ENCODE data around the gene KRTAP9-6. TPM values are rescaled to one million over a fixed set of nuclear protein-coding genes. Genes with fewer than 3 reads are reported as not detected.
"Not testable (repeated sequence)": the region's sequence is repeated elsewhere in the genome, so short reads cannot be mapped to it uniquely, and the experiment has no call there.

Gene KRTAP9-6, protein sequence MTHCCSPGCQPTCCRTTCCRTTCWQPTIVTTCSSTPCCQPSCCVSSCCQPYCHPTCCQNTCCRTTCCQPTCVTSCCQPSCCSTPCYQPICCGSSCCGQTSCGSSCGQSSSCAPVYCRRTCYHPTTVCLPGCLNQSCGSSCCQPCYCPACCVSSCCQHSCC
- total RNA-seq, result not detected

DNA sequence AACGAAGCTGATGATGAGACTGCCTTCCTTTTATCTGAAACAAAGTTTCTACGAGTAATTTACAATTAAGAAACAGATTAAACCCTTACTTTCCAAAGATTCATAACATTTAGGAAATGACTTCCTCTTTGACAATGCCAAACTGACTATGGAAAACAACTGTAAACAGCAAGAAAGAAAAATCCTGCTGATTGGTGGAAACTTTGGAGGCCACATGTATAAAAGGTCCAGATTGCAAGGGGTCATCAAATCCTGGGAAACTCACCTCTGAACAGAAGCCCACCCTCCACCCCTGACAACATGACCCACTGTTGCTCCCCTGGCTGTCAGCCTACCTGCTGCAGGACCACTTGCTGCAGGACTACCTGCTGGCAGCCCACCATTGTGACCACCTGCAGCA is at the start of gene KRTAP9-6:
Gene KRTAP9-6 (plus strand): TSS at position 301 of the 400 bp plus-strand sequence. CDS start 0 bp downstream, at position 301.
- DNase-seq (ENCODE audit: low spot score in 2 of 2), result no peak
- 50 to 60% methylated on average over 2 of the region's 2 CpGs for WGBS, 2 donors
- Histone ChIP-seq H3K36me3 (no peaks in the 10 kb centered on the region), H3K27me3 (no peaks in the 10 kb centered on the region), H3K9me3 (no peaks in the 10 kb centered on the region), H3K4me3 (no peak within 1 kb of the TSS), H3K4me1 (no peaks in the 10 kb centered on the region), H3K27ac (no peak within 1 kb of the TSS)
- TF ChIP-seq POLR2A (IDR thresholded peaks at IDR 0.05), result no peak
- TF ChIP-seq, protein P1, sequence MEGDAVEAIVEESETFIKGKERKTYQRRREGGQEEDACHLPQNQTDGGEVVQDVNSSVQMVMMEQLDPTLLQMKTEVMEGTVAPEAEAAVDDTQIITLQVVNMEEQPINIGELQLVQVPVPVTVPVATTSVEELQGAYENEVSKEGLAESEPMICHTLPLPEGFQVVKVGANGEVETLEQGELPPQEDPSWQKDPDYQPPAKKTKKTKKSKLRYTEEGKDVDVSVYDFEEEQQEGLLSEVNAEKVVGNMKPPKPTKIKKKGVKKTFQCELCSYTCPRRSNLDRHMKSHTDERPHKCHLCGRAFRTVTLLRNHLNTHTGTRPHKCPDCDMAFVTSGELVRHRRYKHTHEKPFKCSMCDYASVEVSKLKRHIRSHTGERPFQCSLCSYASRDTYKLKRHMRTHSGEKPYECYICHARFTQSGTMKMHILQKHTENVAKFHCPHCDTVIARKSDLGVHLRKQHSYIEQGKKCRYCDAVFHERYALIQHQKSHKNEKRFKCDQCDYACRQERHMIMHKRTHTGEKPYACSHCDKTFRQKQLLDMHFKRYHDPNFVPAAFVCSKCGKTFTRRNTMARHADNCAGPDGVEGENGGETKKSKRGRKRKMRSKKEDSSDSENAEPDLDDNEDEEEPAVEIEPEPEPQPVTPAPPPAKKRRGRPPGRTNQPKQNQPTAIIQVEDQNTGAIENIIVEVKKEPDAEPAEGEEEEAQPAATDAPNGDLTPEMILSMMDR (IDR thresholded peaks at IDR 0.05), result no peak
- TF ChIP-seq EP300 (IDR thresholded peaks at IDR 0.05), result no peak

DNA sequence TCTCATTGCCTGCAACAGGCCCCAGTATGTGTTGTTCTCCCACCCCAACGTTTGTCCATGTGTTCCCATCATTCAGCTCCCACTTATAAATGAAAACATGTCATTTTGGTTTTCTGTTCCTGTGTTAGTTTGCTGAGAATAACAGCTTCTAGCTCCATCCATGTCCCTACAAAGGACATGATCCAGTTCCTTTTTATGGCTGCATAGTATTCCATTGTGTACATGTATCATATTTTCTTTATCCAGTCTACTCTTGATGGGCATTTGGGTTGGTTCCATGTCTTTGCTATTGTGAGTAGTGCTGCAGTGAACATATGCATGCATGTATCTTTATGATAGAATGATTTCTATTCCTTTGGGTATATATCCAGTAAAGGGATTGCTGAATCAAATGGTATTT is 49.5 kb upstream of the KRTAP9-6 start:
- no peak for DNase-seq (ENCODE audit: low spot score in 2 of 2)
- no peak overlapping the region for H3K27ac ChIP-seq
- H3K4me1 ChIP-seq, result no peaks in the 10 kb centered on the region
- no peaks in the 10 kb centered on the region for H3K9me3 ChIP-seq
- no peaks in the 10 kb centered on the region for H3K27me3 ChIP-seq
- WGBS, 2 donors, result 68 to 90% methylated on average over 1 of the region's 1 CpG
- no peak overlapping the region for H3K4me3 ChIP-seq
- TF ChIP-seq POLR2A (IDR thresholded peaks at IDR 0.05) (no peak), EP300 (IDR thresholded peaks at IDR 0.05) (no peak)
- TF ChIP-seq, protein P1 (IDR thresholded peaks at IDR 0.05), result no peak
- no peaks in the 10 kb centered on the region for H3K36me3 ChIP-seq

DNA sequence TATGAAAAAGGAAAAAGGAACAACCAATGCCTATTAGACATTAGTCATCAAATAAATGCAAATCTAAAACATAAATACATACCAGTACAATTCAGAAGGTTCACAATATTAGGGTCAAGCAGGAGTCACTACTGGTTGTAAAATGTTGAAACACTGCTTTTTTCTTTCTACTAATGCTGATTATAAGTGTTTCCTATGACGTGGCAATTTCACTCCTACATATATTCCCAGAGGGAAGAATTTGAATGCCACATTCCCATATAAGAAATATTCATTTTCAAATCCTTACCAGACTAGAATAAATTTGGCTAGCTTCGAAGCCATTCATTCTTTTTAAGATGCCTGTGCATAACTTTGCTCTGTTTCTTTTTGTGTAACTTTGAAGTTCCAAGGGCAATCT is 41.4 kb upstream of the KRTAP9-6 start:
- TF ChIP-seq POLR2A (IDR thresholded peaks at IDR 0.05) (no peak), EP300 (IDR thresholded peaks at IDR 0.05) (no peak)
- TF ChIP-seq, protein P1 (IDR thresholded peaks at IDR 0.05), result no peak
- 40 to 45% methylated on average over 2 of the region's 2 CpGs for WGBS, 2 donors
- Histone ChIP-seq H3K27ac (no peak overlapping the region), H3K36me3 (no peaks in the 10 kb centered on the region), H3K4me1 (no peaks in the 10 kb centered on the region), H3K4me3 (no peak overlapping the region), H3K27me3 (no peaks in the 10 kb centered on the region), H3K9me3 (no peaks in the 10 kb centered on the region)
- no peak for DNase-seq (ENCODE audit: low spot score in 2 of 2)

DNA sequence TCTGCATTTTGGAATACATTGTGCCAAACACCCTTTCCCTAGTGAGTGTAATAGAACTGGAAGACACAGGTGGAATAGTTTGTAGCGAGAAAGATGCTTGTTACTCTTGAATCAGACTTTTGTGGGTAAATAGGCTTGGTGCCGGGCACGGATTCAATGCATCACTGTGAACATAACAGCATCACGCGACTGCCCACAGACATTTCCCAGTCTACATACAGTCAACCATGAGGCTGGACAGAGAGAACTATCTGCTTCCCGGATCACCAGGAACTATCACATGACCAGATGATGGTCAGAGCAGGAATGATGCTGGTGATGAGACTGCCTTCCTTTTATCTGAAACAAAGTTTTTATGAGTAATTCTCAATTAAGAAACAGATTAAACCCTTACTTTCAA is 39.1 kb upstream of the KRTAP9-6 start:
- H3K36me3 ChIP-seq, result no peaks in the 10 kb centered on the region
- H3K4me3 ChIP-seq, result no peak overlapping the region
- H3K9me3 ChIP-seq, result no peaks in the 10 kb centered on the region
- TF ChIP-seq EP300 (IDR thresholded peaks at IDR 0.05) (no peak), POLR2A (IDR thresholded peaks at IDR 0.05) (no peak)
- TF ChIP-seq, protein P1 (IDR thresholded peaks at IDR 0.05), result no peak
- no peak overlapping the region for H3K27ac ChIP-seq
- WGBS, 2 donors, result 90 to 95% methylated on average over 6 of the region's 6 CpGs
- H3K4me1 ChIP-seq, result no peaks in the 10 kb centered on the region
- DNase-seq (ENCODE audit: low spot score in 2 of 2), result no peak
- no peaks in the 10 kb centered on the region for H3K27me3 ChIP-seq

DNA sequence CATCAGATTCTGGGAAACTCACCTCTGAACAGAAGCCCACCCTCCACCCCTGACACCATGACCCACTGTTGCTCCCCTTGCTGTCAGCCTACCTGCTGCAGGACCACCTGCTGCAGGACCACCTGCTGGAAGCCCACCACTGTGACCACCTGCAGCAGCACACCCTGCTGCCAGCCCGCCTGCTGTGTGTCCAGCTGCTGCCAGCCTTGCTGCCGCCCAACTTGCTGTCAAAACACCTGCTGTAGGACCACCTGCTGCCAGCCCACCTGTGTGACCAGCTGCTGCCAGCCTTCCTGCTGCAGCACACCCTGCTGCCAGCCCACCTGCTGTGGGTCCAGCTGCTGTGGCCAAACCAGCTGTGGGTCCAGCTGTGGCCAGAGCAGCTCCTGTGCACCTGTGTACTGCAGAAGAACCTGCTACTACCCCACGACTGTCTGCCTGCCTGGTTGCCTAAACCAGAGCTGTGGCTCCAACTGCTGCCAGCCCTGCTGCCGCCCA is 38.5 kb upstream of the KRTAP9-6 start, which contains the start of gene KRTAP9-2:
Gene KRTAP9-2 (plus strand): TSS at position 51 of the 498 bp plus-strand sequence. CDS start 7 bp downstream, at position 58.
- not testable (repeated sequence) for H3K9me3 ChIP-seq; H3K4me1 ChIP-seq; H3K36me3 ChIP-seq; H3K27ac ChIP-seq; DNase-seq (ENCODE audit: low spot score in 2 of 2); H3K27me3 ChIP-seq; H3K4me3 ChIP-seq
- 58% methylated on average over 3 of the region's 4 CpGs; no CpG with 5 or more reads in 1 of the 2 donors for WGBS, 2 donors
